HEK293 (cell line): ENCODE measurements around the gene TUNAR.

Experiments
- CTCF ChIA-PET: fragments of 350-600 bp; formaldehyde crosslinking; extraction: SDS; loops from one replicate; lab custom pipeline; 2021; ENCODE audit warnings: antibody characterized with exemption; lab: Yijun Ruan, JAX
- POLR2A ChIA-PET: fragments of 300-600 bp; formaldehyde crosslinking; extraction: SDS; loops from one replicate; lab custom pipeline; 2020; ENCODE audit warnings: antibody characterized with exemption, inconsistent platforms; lab: Yijun Ruan, JAX
- H3K27ac ChIP-seq: fragments of 200-500 bp; sonication (Bioruptor generic); 2 replicates; pipeline ENCODE4 v1.5.1; 2014; ENCODE audit warnings: low read depth, low read length, control low read depth, inconsistent platforms; ENCODE audit errors: extremely low read depth
- H3K36me3 ChIP-seq, 2 experiments: fragments of 200-500 bp in 1 of 2; sonication (Bioruptor generic) in 1 of 2; 1 replicate in 1 of 2; 2 replicates in 1 of 2; pipeline ENCODE4 v1.5.1; 2014 to 2017; ENCODE audit warnings: inconsistent platforms in 2 of 2, low read length in 2 of 2; ENCODE audit not compliant: control insufficient read depth in 2 of 2, insufficient read depth in 1 of 2
- H3K4me1 ChIP-seq: fragments of 200-500 bp; sonication (Bioruptor generic); 2 replicates; pipeline ENCODE4 v1.5.1; 2014; ENCODE audit warnings: mild to moderate bottlenecking, low read length, inconsistent platforms; ENCODE audit not compliant: control insufficient read depth, insufficient read depth
- H3K4me3 ChIP-seq: 2 replicates; pipeline ENCODE4 v1.5.1; 2011; ENCODE audit warnings: low read depth, mild to moderate bottlenecking, control low read depth, low read length, moderate library complexity
- H3K9me3 ChIP-seq: fragments of 200-500 bp; sonication (Bioruptor generic); 2 replicates; pipeline ENCODE4 v1.5.1; 2014; ENCODE audit warnings: low read depth, low read length, inconsistent platforms; ENCODE audit not compliant: control insufficient read depth, insufficient read depth
- GLI4 ChIP-seq: fragments of 450-650 bp; formaldehyde crosslinking; IDR thresholded peaks from 2 replicates; pipeline ENCODE4 v1.5.1; 2016; ENCODE audit warnings: missing biosample characterization, missing genetic modification characterization
- ZEB2 ChIP-seq: fragments of 450-650 bp; formaldehyde crosslinking; IDR thresholded peaks from 2 replicates; pipeline ENCODE4 v1.5.1; 2016; ENCODE audit warnings: missing biosample characterization, missing genetic modification characterization
- ZFP37 ChIP-seq: fragments of 450-650 bp; formaldehyde crosslinking; IDR thresholded peaks from 2 replicates; pipeline ENCODE4 v1.5.1; 2016; ENCODE audit warnings: missing biosample characterization, missing genetic modification characterization
- ZNF112 ChIP-seq: fragments of 450-650 bp; formaldehyde crosslinking; IDR thresholded peaks from 2 replicates; pipeline ENCODE4 v1.5.0; 2017; ENCODE audit warnings: missing biosample characterization, missing genetic modification characterization
- ZNF146 ChIP-seq: fragments of 450-650 bp; formaldehyde crosslinking; IDR thresholded peaks from 2 replicates; pipeline ENCODE4 v1.5.1; 2016; ENCODE audit warnings: missing biosample characterization, missing genetic modification characterization
- ZNF214 ChIP-seq: fragments of 450-650 bp; formaldehyde crosslinking; IDR thresholded peaks from 2 replicates; pipeline ENCODE4 v1.5.1; 2017; ENCODE audit warnings: missing biosample characterization, mild to moderate bottlenecking, missing genetic modification characterization, borderline replicate concordance
- ZNF23 ChIP-seq: fragments of 450-650 bp; formaldehyde crosslinking; IDR thresholded peaks from 2 replicates; pipeline ENCODE4 v1.5.1; 2016; ENCODE audit warnings: missing biosample characterization, missing genetic modification characterization, borderline replicate concordance
- ZNF510 ChIP-seq: fragments of 450-650 bp; formaldehyde crosslinking; IDR thresholded peaks from 2 replicates; pipeline ENCODE4 v1.5.1; 2018; ENCODE audit warnings: mild to moderate bottlenecking, missing genetic modification characterization, missing biosample characterization; ENCODE audit not compliant: insufficient replicate concordance
- ZNF544 ChIP-seq: fragments of 450-650 bp; formaldehyde crosslinking; IDR thresholded peaks from 2 replicates; pipeline ENCODE4 v1.5.0; 2017; ENCODE audit warnings: missing biosample characterization, missing genetic modification characterization
- ZNF585B ChIP-seq: fragments of 450-650 bp; formaldehyde crosslinking; IDR thresholded peaks from 2 replicates; pipeline ENCODE4 v1.5.1; 2016; ENCODE audit warnings: missing biosample characterization, missing genetic modification characterization
- ZNF596 ChIP-seq: fragments of 450-650 bp; IDR thresholded peaks from 2 replicates; pipeline ENCODE4 v1.5.0; 2018; ENCODE audit warnings: missing biosample characterization, mild to moderate bottlenecking, missing genetic modification characterization, moderate library complexity
- ZNF654 ChIP-seq: fragments of 450-650 bp; formaldehyde crosslinking; IDR thresholded peaks from 2 replicates; pipeline ENCODE4 v1.5.1; 2016; ENCODE audit warnings: low read depth, missing biosample characterization, missing genetic modification characterization
- ZNF837 ChIP-seq: fragments of 450-650 bp; formaldehyde crosslinking; IDR thresholded peaks from 2 replicates; pipeline ENCODE4 v1.5.1; 2016; ENCODE audit warnings: missing biosample characterization, missing genetic modification characterization
- ZXDB ChIP-seq: fragments of 450-650 bp; formaldehyde crosslinking; IDR thresholded peaks from 2 replicates; pipeline ENCODE4 v1.5.1; 2016; ENCODE audit warnings: missing biosample characterization, missing genetic modification characterization
- TF ChIP-seq, protein P1 (sequence below): IDR thresholded peaks from 2 replicates; pipeline ENCODE4 v1.6.1; 2011; ENCODE audit warnings: mild to moderate bottlenecking, low read depth, low read length, borderline replicate concordance
- TF ChIP-seq, protein P2 (sequence below): fragments of 450-650 bp; formaldehyde crosslinking; IDR thresholded peaks from 2 replicates; pipeline ENCODE4 v1.5.1; 2016; ENCODE audit warnings: missing biosample characterization, missing genetic modification characterization
- TF ChIP-seq, protein P3 (sequence below): fragments of 450-650 bp; formaldehyde crosslinking; IDR thresholded peaks from 2 replicates; pipeline ENCODE4 v1.5.1; 2016; ENCODE audit warnings: missing biosample characterization, missing genetic modification characterization
- TF ChIP-seq, protein P4 (sequence below): fragments of 450-650 bp; formaldehyde crosslinking; optimal IDR thresholded peaks from 2 replicates; pipeline ENCODE3; 2016; ENCODE audit warnings: missing biosample characterization, mild to moderate bottlenecking, missing genetic modification characterization

TUNAR gene

DNA sequence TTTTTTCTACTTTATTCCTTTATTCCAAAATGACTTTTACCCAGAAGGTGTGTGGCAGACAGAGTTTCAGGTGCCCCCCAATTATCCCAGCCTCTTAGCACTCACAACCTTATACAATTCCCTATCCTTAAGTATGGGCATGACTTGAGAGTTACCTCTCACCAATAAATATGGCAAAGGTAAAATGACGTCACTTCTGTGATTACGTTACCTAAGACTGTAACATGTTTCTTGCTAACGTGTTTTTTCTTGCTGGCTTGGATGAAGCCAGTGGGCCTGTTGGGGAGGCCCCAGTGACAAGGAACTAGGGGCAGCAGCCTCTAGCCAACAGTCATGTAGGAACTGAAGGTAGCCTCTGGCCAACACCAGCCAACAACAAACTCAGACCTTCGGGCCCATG is 13.3 kb upstream of the TUNAR start:
- H3K36me3 ChIP-seq = no peaks in the 10 kb centered on the region
- ChIA-PET POLR2A (no interaction called here), CTCF (no interaction called here)
- no peak overlapping the region for H3K4me3 ChIP-seq
- TF ChIP-seq, protein P1, sequence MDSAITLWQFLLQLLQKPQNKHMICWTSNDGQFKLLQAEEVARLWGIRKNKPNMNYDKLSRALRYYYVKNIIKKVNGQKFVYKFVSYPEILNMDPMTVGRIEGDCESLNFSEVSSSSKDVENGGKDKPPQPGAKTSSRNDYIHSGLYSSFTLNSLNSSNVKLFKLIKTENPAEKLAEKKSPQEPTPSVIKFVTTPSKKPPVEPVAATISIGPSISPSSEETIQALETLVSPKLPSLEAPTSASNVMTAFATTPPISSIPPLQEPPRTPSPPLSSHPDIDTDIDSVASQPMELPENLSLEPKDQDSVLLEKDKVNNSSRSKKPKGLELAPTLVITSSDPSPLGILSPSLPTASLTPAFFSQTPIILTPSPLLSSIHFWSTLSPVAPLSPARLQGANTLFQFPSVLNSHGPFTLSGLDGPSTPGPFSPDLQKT = no peak
- TF ChIP-seq ZNF112 (tag by site-specific recombination) = no peak
- no peak for TF ChIP-seq GLI4 (tag by site-specific recombination)
- TF ChIP-seq ZXDB (tag by site-specific recombination) = no peak
- TF ChIP-seq, protein P2, sequence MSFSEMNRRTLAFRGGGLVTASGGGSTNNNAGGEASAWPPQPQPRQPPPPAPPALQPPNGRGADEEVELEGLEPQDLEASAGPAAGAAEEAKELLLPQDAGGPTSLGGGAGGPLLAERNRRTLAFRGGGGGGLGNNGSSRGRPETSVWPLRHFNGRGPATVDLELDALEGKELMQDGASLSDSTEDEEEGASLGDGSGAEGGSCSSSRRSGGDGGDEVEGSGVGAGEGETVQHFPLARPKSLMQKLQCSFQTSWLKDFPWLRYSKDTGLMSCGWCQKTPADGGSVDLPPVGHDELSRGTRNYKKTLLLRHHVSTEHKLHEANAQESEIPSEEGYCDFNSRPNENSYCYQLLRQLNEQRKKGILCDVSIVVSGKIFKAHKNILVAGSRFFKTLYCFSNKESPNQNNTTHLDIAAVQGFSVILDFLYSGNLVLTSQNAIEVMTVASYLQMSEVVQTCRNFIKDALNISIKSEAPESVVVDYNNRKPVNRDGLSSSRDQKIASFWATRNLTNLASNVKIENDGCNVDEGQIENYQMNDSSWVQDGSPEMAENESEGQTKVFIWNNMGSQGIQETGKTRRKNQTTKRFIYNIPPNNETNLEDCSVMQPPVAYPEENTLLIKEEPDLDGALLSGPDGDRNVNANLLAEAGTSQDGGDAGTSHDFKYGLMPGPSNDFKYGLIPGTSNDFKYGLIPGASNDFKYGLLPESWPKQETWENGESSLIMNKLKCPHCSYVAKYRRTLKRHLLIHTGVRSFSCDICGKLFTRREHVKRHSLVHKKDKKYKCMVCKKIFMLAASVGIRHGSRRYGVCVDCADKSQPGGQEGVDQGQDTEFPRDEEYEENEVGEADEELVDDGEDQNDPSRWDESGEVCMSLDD (tag by site-specific recombination) = no peak
- no peak for TF ChIP-seq ZNF544
- no peaks in the 10 kb centered on the region for H3K9me3 ChIP-seq
- no peak overlapping the region for H3K27ac ChIP-seq
- no peaks in the 10 kb centered on the region for H3K4me1 ChIP-seq

DNA sequence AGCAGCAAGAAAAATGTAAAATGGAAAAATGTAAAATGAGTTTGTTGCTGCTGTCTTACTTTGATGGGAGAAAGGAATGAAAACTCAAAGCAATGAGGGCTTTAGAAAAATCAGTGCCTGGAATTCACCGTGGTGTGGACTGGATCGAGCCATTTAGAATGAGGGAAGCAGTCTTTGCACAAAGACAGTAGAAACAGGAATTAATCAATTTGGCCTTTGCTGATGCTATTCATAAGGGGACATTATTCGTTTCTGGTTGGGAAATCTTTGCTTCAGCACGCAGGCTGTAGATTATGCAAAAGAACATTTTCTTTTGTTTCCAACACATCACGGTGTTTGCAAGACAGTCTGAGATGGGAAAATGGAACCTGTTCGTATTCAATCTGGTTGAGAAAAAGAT is 6.9 kb upstream of the TUNAR start:
- Histone ChIP-seq H3K4me1 (no peaks in the 10 kb centered on the region), H3K4me3 (no peak overlapping the region), H3K9me3 (no peaks in the 10 kb centered on the region), H3K27ac (no peak overlapping the region), H3K36me3 (no peaks in the 10 kb centered on the region)
- TF ChIP-seq, protein P2 (tag by site-specific recombination) = no peak
- TF ChIP-seq, protein P3, sequence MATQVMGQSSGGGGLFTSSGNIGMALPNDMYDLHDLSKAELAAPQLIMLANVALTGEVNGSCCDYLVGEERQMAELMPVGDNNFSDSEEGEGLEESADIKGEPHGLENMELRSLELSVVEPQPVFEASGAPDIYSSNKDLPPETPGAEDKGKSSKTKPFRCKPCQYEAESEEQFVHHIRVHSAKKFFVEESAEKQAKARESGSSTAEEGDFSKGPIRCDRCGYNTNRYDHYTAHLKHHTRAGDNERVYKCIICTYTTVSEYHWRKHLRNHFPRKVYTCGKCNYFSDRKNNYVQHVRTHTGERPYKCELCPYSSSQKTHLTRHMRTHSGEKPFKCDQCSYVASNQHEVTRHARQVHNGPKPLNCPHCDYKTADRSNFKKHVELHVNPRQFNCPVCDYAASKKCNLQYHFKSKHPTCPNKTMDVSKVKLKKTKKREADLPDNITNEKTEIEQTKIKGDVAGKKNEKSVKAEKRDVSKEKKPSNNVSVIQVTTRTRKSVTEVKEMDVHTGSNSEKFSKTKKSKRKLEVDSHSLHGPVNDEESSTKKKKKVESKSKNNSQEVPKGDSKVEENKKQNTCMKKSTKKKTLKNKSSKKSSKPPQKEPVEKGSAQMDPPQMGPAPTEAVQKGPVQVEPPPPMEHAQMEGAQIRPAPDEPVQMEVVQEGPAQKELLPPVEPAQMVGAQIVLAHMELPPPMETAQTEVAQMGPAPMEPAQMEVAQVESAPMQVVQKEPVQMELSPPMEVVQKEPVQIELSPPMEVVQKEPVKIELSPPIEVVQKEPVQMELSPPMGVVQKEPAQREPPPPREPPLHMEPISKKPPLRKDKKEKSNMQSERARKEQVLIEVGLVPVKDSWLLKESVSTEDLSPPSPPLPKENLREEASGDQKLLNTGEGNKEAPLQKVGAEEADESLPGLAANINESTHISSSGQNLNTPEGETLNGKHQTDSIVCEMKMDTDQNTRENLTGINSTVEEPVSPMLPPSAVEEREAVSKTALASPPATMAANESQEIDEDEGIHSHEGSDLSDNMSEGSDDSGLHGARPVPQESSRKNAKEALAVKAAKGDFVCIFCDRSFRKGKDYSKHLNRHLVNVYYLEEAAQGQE (tag by site-specific recombination) = no peak
- TF ChIP-seq ZNF146 (no peak), ZNF23 (tag by site-specific recombination) (no peak), ZFP37 (no peak), ZNF510 (tag by site-specific recombination) (no peak), ZEB2 (tag by site-specific recombination) (no peak), ZNF214 (tag by site-specific recombination) (no peak), ZNF585B (tag by site-specific recombination) (no peak), ZNF837 (tag by site-specific recombination) (no peak), ZNF596 (tag by site-specific recombination) (no peak), ZNF654 (tag by site-specific recombination) (no peak)
- TF ChIP-seq, protein P4, sequence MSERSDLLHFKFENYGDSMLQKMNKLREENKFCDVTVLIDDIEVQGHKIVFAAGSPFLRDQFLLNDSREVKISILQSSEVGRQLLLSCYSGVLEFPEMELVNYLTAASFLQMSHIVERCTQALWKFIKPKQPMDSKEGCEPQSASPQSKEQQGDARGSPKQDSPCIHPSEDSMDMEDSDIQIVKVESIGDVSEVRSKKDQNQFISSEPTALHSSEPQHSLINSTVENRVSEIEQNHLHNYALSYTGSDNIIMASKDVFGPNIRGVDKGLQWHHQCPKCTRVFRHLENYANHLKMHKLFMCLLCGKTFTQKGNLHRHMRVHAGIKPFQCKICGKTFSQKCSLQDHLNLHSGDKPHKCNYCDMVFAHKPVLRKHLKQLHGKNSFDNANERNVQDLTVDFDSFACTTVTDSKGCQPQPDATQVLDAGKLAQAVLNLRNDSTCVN (tag by site-specific recombination) = no peak
- POLR2A ChIA-PET = no interaction called here
- CTCF ChIA-PET = no interaction called here
